ENCODE results near the gene NFIB. TPM values are rescaled to one million over a fixed set of nuclear protein-coding genes. Genes with fewer than 3 reads are reported as not detected.
A peak's percentile ranks its signal among the peaks of the same experiment; 100 is the strongest.

The NFIB gene
- total RNA-seq, 1 experiment from 2014 or later: 12.5 TPM

DNA sequence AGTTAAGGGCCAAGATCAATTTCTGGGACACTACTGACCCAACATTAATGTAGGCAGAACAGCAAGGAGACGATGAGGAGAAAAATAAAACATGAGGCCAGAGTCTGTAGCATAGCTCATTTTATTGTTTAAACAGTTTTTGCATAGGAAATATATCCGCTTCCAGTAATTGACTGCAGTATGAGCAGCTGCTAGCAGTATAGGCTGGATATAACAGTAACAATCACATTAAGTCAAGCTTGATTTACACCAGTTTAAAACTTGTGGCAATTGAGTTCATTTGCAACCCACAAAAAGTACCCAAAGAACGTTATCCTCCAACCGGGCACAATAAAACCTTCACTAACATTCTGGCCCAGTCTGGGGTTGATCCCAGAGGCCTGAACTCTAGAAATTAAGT is 232.2 kb downstream of the NFIB start (continued):
- TF ChIP-seq, protein P1, sequence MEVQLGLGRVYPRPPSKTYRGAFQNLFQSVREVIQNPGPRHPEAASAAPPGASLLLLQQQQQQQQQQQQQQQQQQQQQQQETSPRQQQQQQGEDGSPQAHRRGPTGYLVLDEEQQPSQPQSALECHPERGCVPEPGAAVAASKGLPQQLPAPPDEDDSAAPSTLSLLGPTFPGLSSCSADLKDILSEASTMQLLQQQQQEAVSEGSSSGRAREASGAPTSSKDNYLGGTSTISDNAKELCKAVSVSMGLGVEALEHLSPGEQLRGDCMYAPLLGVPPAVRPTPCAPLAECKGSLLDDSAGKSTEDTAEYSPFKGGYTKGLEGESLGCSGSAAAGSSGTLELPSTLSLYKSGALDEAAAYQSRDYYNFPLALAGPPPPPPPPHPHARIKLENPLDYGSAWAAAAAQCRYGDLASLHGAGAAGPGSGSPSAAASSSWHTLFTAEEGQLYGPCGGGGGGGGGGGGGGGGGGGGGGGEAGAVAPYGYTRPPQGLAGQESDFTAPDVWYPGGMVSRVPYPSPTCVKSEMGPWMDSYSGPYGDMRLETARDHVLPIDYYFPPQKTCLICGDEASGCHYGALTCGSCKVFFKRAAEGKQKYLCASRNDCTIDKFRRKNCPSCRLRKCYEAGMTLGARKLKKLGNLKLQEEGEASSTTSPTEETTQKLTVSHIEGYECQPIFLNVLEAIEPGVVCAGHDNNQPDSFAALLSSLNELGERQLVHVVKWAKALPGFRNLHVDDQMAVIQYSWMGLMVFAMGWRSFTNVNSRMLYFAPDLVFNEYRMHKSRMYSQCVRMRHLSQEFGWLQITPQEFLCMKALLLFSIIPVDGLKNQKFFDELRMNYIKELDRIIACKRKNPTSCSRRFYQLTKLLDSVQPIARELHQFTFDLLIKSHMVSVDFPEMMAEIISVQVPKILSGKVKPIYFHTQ (CRISPR knock-in tag; IDR thresholded peaks at IDR 0.05): no peak
- TF ChIP-seq RORB (CRISPR knock-in tag; IDR thresholded peaks at IDR 0.05): no peak

DNA sequence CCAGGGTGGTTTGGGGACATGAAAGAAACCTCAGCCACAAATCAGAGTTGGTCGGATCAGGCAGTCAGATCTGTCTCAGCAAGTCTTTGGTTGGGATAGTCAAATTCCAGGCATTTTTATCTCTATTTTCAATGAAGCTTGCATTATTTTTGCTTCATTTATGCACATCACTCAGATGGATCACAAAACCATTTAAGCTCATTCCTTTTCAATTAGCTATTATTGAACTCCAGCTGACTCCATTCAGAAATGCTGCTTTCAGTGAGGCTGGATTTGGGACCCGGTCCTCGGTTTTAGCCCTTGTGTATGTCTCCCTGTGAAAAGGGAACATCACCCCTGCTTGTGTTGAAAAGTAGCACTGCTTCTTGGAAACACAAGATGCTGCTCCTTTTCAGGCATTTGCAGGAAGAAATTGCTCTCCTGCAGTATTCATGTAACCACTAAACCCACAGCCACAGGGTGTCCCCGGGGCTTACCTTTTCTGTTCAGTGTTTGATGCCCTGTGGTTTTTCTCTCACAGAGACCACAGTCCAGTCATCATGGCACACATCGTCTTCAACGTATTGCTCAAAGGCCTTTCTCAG is 232.9 kb downstream of the NFIB start:
- H3K4me3 Mint-ChIP-seq: no peak overlapping the region
- no peaks in the 10 kb centered on the region for H3K36me3 Mint-ChIP-seq
- ChIA-PET CTCF (no interaction called here), POLR2A (interaction anchor here (0.6 to 0.7 kb wide), 2 partner anchors 17 to 266 kb away, joined by 3 to 7 read pairs; no protein-coding TSS in a partner anchor)
- DNase-seq (ENCODE audit: low spot score) (no peak), ATAC-seq (no peak; the same call in none of the 2 replicates)
- H3K27ac Mint-ChIP-seq: peak overlapping the region; percentile 47
- peaks cover 32% of the 10 kb centered on the region for H3K4me1 Mint-ChIP-seq
- H3K9me3 Mint-ChIP-seq: no peaks in the 10 kb centered on the region
- no peaks in the 10 kb centered on the region for H3K27me3 Mint-ChIP-seq (ENCODE audit: low read depth)
- TF ChIP-seq, protein P2, sequence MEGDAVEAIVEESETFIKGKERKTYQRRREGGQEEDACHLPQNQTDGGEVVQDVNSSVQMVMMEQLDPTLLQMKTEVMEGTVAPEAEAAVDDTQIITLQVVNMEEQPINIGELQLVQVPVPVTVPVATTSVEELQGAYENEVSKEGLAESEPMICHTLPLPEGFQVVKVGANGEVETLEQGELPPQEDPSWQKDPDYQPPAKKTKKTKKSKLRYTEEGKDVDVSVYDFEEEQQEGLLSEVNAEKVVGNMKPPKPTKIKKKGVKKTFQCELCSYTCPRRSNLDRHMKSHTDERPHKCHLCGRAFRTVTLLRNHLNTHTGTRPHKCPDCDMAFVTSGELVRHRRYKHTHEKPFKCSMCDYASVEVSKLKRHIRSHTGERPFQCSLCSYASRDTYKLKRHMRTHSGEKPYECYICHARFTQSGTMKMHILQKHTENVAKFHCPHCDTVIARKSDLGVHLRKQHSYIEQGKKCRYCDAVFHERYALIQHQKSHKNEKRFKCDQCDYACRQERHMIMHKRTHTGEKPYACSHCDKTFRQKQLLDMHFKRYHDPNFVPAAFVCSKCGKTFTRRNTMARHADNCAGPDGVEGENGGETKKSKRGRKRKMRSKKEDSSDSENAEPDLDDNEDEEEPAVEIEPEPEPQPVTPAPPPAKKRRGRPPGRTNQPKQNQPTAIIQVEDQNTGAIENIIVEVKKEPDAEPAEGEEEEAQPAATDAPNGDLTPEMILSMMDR (IDR thresholded peaks at IDR 0.05): no peak
- TF ChIP-seq, protein P3, sequence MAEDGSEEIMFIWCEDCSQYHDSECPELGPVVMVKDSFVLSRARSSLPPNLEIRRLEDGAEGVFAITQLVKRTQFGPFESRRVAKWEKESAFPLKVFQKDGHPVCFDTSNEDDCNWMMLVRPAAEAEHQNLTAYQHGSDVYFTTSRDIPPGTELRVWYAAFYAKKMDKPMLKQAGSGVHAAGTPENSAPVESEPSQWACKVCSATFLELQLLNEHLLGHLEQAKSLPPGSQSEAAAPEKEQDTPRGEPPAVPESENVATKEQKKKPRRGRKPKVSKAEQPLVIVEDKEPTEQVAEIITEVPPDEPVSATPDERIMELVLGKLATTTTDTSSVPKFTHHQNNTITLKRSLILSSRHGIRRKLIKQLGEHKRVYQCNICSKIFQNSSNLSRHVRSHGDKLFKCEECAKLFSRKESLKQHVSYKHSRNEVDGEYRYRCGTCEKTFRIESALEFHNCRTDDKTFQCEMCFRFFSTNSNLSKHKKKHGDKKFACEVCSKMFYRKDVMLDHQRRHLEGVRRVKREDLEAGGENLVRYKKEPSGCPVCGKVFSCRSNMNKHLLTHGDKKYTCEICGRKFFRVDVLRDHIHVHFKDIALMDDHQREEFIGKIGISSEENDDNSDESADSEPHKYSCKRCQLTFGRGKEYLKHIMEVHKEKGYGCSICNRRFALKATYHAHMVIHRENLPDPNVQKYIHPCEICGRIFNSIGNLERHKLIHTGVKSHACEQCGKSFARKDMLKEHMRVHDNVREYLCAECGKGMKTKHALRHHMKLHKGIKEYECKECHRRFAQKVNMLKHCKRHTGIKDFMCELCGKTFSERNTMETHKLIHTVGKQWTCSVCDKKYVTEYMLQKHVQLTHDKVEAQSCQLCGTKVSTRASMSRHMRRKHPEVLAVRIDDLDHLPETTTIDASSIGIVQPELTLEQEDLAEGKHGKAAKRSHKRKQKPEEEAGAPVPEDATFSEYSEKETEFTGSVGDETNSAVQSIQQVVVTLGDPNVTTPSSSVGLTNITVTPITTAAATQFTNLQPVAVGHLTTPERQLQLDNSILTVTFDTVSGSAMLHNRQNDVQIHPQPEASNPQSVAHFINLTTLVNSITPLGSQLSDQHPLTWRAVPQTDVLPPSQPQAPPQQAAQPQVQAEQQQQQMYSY (CRISPR knock-in tag; IDR thresholded peaks at IDR 0.05): no peak
- TF ChIP-seq MYBL2 (CRISPR knock-in tag; IDR thresholded peaks at IDR 0.05) (no peak), GABPB1 (CRISPR knock-in tag; IDR thresholded peaks at IDR 0.05) (no peak), TEAD4 (CRISPR knock-in tag; IDR thresholded peaks at IDR 0.05) (no peak), ESRRA (CRISPR knock-in tag; IDR thresholded peaks at IDR 0.05; ENCODE audit: borderline replicate concordance) (no peak), GRHL2 (CRISPR knock-in tag; IDR thresholded peaks at IDR 0.05; ENCODE audit: insufficient replicate concordance, severe bottlenecking) (no peak)
- TF ChIP-seq, protein P4, sequence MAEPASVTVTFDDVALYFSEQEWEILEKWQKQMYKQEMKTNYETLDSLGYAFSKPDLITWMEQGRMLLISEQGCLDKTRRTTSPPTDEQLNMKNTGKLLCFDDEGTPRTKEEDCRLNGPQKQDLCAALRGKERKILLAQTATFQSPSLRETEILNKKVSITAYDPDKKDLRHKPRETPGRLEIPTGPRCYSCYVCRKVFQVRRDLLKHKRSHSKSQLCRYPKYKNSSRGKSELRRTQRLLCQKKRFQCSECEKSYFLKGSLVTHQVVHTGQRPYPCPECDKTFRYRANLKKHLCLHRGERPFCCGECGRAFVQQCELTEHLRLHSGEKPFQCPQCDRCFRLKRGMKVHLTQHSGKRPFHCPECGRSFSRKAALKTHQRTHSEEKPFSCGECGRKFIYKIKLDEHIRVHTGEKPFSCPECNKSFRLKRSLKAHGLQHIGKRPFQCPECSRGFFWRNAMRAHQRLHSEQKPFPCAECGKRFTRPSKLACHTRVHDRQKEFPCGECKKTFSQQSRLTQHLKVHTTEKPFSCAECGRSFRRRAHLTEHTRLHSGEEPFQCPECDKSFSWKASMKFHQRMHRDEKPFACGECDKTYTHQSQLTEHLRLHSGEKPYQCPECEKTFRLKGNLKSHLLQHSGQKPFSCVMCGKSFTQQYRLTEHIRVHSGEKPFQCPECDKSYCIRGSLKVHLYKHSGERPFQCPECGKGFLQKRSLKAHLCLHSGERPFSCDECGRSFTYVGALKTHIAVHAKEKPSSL (CRISPR knock-in tag; conservative IDR thresholded peaks at IDR 0.05): no peak
- TF ChIP-seq, protein P5, sequence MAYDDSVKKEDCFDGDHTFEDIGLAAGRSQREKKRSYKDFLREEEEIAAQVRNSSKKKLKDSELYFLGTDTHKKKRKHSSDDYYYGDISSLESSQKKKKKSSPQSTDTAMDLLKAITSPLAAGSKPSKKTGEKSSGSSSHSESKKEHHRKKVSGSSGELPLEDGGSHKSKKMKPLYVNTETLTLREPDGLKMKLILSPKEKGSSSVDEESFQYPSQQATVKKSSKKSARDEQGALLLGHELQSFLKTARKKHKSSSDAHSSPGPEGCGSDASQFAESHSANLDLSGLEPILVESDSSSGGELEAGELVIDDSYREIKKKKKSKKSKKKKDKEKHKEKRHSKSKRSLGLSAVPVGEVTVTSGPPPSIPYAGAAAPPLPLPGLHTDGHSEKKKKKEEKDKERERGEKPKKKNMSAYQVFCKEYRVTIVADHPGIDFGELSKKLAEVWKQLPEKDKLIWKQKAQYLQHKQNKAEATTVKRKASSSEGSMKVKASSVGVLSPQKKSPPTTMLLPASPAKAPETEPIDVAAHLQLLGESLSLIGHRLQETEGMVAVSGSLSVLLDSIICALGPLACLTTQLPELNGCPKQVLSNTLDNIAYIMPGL (CRISPR knock-in tag; IDR thresholded peaks at IDR 0.05): no peak
- TF ChIP-seq, protein P6, sequence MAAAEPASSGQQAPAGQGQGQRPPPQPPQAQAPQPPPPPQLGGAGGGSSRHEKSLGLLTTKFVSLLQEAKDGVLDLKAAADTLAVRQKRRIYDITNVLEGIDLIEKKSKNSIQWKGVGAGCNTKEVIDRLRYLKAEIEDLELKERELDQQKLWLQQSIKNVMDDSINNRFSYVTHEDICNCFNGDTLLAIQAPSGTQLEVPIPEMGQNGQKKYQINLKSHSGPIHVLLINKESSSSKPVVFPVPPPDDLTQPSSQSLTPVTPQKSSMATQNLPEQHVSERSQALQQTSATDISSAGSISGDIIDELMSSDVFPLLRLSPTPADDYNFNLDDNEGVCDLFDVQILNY (CRISPR knock-in tag; IDR thresholded peaks at IDR 0.05): no peak
- TF ChIP-seq, protein P7, sequence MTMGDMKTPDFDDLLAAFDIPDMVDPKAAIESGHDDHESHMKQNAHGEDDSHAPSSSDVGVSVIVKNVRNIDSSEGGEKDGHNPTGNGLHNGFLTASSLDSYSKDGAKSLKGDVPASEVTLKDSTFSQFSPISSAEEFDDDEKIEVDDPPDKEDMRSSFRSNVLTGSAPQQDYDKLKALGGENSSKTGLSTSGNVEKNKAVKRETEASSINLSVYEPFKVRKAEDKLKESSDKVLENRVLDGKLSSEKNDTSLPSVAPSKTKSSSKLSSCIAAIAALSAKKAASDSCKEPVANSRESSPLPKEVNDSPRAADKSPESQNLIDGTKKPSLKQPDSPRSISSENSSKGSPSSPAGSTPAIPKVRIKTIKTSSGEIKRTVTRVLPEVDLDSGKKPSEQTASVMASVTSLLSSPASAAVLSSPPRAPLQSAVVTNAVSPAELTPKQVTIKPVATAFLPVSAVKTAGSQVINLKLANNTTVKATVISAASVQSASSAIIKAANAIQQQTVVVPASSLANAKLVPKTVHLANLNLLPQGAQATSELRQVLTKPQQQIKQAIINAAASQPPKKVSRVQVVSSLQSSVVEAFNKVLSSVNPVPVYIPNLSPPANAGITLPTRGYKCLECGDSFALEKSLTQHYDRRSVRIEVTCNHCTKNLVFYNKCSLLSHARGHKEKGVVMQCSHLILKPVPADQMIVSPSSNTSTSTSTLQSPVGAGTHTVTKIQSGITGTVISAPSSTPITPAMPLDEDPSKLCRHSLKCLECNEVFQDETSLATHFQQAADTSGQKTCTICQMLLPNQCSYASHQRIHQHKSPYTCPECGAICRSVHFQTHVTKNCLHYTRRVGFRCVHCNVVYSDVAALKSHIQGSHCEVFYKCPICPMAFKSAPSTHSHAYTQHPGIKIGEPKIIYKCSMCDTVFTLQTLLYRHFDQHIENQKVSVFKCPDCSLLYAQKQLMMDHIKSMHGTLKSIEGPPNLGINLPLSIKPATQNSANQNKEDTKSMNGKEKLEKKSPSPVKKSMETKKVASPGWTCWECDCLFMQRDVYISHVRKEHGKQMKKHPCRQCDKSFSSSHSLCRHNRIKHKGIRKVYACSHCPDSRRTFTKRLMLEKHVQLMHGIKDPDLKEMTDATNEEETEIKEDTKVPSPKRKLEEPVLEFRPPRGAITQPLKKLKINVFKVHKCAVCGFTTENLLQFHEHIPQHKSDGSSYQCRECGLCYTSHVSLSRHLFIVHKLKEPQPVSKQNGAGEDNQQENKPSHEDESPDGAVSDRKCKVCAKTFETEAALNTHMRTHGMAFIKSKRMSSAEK (CRISPR knock-in tag; IDR thresholded peaks at IDR 0.05; ENCODE audit: borderline replicate concordance): no peak
- TF ChIP-seq, protein P8, sequence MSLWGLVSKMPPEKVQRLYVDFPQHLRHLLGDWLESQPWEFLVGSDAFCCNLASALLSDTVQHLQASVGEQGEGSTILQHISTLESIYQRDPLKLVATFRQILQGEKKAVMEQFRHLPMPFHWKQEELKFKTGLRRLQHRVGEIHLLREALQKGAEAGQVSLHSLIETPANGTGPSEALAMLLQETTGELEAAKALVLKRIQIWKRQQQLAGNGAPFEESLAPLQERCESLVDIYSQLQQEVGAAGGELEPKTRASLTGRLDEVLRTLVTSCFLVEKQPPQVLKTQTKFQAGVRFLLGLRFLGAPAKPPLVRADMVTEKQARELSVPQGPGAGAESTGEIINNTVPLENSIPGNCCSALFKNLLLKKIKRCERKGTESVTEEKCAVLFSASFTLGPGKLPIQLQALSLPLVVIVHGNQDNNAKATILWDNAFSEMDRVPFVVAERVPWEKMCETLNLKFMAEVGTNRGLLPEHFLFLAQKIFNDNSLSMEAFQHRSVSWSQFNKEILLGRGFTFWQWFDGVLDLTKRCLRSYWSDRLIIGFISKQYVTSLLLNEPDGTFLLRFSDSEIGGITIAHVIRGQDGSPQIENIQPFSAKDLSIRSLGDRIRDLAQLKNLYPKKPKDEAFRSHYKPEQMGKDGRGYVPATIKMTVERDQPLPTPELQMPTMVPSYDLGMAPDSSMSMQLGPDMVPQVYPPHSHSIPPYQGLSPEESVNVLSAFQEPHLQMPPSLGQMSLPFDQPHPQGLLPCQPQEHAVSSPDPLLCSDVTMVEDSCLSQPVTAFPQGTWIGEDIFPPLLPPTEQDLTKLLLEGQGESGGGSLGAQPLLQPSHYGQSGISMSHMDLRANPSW (CRISPR knock-in tag; conservative IDR thresholded peaks at IDR 0.05; ENCODE audit: low read depth): no peak
